ENCODE measurements around the gene TROAP. TPM values are rescaled to one million over a fixed set of nuclear protein-coding genes. Genes with fewer than 3 reads are reported as not detected.
A peak's percentile ranks its signal among the peaks of the same experiment; 100 is the strongest.

The TROAP gene
- total and polyA plus RNA-seq, 9 of the 15 experiments (the other 6 are each of a cell fraction or from before 2014, with no cell fraction given), result 46.4 to 171 (median 59.8) TPM

GRCh38 chr12:49322708-49323523, at the start of gene TROAP (continued):
- TF ChIP-seq TEAD4 (IDR thresholded peaks at IDR 0.05; ENCODE audit: low read length), result no peak
- TF ChIP-seq TEAD4 (CRISPR knock-in tag; IDR thresholded peaks at IDR 0.05; ENCODE audit: borderline replicate concordance), result no peak
- no peak for TF ChIP-seq ZNF398 (CRISPR knock-in tag; IDR thresholded peaks at IDR 0.05)
- no peak for TF ChIP-seq SETDB1 (IDR thresholded peaks at IDR 0.05; ENCODE audit: low read length)
- no peak for TF ChIP-seq BDP1 (IDR thresholded peaks at IDR 0.05; ENCODE audit: insufficient read depth, insufficient read length)
- TF ChIP-seq ARID3A (IDR thresholded peaks at IDR 0.05; ENCODE audit: borderline replicate concordance, low read depth, low read length), result no peak
- TF ChIP-seq TCF3 (CRISPR knock-in tag; IDR thresholded peaks at IDR 0.05), result no peak
- TF ChIP-seq ZNF282 (CRISPR knock-in tag; IDR thresholded peaks at IDR 0.05), result no peak
- no peak for TF ChIP-seq ZNF444 (CRISPR knock-in tag; IDR thresholded peaks at IDR 0.05)
- peak; percentile 88 for TF ChIP-seq EP400 (IDR thresholded peaks at IDR 0.05)
- TF ChIP-seq BACH1 (tag; IDR thresholded peaks at IDR 0.05), result no peak
- TF ChIP-seq KDM2B (CRISPR knock-in tag; IDR thresholded peaks at IDR 0.05), result 0 out of 2 replicates have a peak, but pooled peaks have one; percentile 23
- TF ChIP-seq ARNT (IDR thresholded peaks at IDR 0.05), result no peak
- TF ChIP-seq PHF21A (IDR thresholded peaks at IDR 0.05; ENCODE audit: borderline replicate concordance, low read depth), result no peak
- no peak; the same call in 1 of the 2 replicates for TF ChIP-seq JUN (IDR thresholded peaks at IDR 0.05; ENCODE audit: borderline replicate concordance, low read depth, low read length)
- no peak for TF ChIP-seq JUN (CRISPR knock-in tag; IDR thresholded peaks at IDR 0.05; ENCODE audit: borderline replicate concordance)
- TF ChIP-seq RAD21 (CRISPR knock-in tag; conservative IDR thresholded peaks at IDR 0.05 in 1 of 2, IDR thresholded peaks at IDR 0.05 in 1 of 2), result no peak; a peak in 1 of 4 replicates
- TF ChIP-seq SIRT6 (IDR thresholded peaks at IDR 0.05; ENCODE audit: low read depth, low read length), result no peak
- no peak for TF ChIP-seq EWSR1 (IDR thresholded peaks at IDR 0.05; ENCODE audit: borderline replicate concordance, low read depth, partially characterized antibody)
- TF ChIP-seq HSF4 (CRISPR knock-in tag; IDR thresholded peaks at IDR 0.05; ENCODE audit: borderline replicate concordance), result no peak
- no peak for TF ChIP-seq TAL1 (IDR thresholded peaks at IDR 0.05)
- TF ChIP-seq, protein P1, sequence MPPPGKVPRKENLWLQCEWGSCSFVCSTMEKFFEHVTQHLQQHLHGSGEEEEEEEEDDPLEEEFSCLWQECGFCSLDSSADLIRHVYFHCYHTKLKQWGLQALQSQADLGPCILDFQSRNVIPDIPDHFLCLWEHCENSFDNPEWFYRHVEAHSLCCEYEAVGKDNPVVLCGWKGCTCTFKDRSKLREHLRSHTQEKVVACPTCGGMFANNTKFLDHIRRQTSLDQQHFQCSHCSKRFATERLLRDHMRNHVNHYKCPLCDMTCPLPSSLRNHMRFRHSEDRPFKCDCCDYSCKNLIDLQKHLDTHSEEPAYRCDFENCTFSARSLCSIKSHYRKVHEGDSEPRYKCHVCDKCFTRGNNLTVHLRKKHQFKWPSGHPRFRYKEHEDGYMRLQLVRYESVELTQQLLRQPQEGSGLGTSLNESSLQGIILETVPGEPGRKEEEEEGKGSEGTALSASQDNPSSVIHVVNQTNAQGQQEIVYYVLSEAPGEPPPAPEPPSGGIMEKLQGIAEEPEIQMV (tag; conservative IDR thresholded peaks at IDR 0.05; ENCODE audit: low read depth), result no peak
- peak; percentile 71 to 80; a peak in 2 of 4 replicates for TF ChIP-seq SIN3A (IDR thresholded peaks at IDR 0.05; ENCODE audit: borderline replicate concordance in 2 of 2, control insufficient read depth in 1 of 2, low read depth in 2 of 2, low read length in 2 of 2)

Data from K562 (cell line).